ENCODE data around the gene ASB10.

ASB10 gene

GRCh38 chr7:151166629-151167196 lies 20.3 kb downstream of the ASB10 start:
- no peak for DNase-seq (ENCODE audit: low spot score)

- no peak for DNase-seq (ENCODE audit: low spot score)
Observed at GRCh38 chr7:151161757-151162156, 25.3 kb downstream of the ASB10 start.

- no peak for DNase-seq (ENCODE audit: low spot score)
Observed at GRCh38 chr7:151157645-151158329, 29.3 kb downstream of the ASB10 start.

- DNase-seq (ENCODE audit: low spot score): no peak
Observed at GRCh38 chr7:151152643-151153513, 34.2 kb downstream of the ASB10 start.

- no peak for DNase-seq (ENCODE audit: low spot score)
Observed at GRCh38 chr7:151150388-151150787, 36.7 kb downstream of the ASB10 start.

GRCh38 chr7:151148319-151149259 lies 38.5 kb downstream of the ASB10 start:
- no peak for DNase-seq (ENCODE audit: low spot score)

- no peak for DNase-seq (ENCODE audit: low spot score)
Observed at GRCh38 chr7:151146761-151147160, 40.3 kb downstream of the ASB10 start.

GRCh38 chr7:151144387-151144786 lies 42.7 kb downstream of the ASB10 start:
- DNase-seq (ENCODE audit: low spot score): no peak

- no peak for DNase-seq (ENCODE audit: low spot score)
Observed at GRCh38 chr7:151143261-151144015, 43.6 kb downstream of the ASB10 start.

GRCh38 chr7:151142686-151143040 lies 44.4 kb downstream of the ASB10 start:
- no peak for DNase-seq (ENCODE audit: low spot score)

GRCh38 chr7:151141855-151142685 lies 45.0 kb downstream of the ASB10 start:
- DNase-seq (ENCODE audit: low spot score): no peak

GRCh38 chr7:151141311-151141854 lies 45.7 kb downstream of the ASB10 start:
- DNase-seq (ENCODE audit: low spot score): no peak

- no peak for DNase-seq (ENCODE audit: low spot score)
Observed at GRCh38 chr7:151140826-151141225, 46.2 kb downstream of the ASB10 start.

GRCh38 chr7:151139791-151140190 lies 47.3 kb downstream of the ASB10 start:
- no peak for DNase-seq (ENCODE audit: low spot score)

GRCh38 chr7:151139071-151139790 lies 47.8 kb downstream of the ASB10 start:
- DNase-seq (ENCODE audit: low spot score): no peak

GRCh38 chr7:151138153-151138851 lies 48.7 kb downstream of the ASB10 start:
- DNase-seq (ENCODE audit: low spot score): no peak

- no peak for DNase-seq (ENCODE audit: low spot score)
Observed at GRCh38 chr7:151137791-151138152, 49.3 kb downstream of the ASB10 start.

GRCh38 chr7:151137076-151137675 lies 49.9 kb downstream of the ASB10 start:
- no peak for DNase-seq (ENCODE audit: low spot score)

Measured in hepatic stellate cell (primary cell).